Small intestine (tissue), 7 donors: ENCODE measurements around the gene NEMP1. TPM values are rescaled to one million over a fixed set of nuclear protein-coding genes. Genes with fewer than 3 reads are reported as not detected.
"Not testable (repeated sequence)": the region's sequence is repeated elsewhere in the genome, so short reads cannot be mapped to it uniquely, and the experiment has no call there.

ENCODE experiments used
- DNase-seq, 2 donors: peaks; one replicate each; pipeline versions ENCODE4 v3.0.0 to v3.0.0-alpha.2; 2013
- FAIRE-seq: peaks from 2 replicates; lab custom pipeline; 2012; peaks lifted over from hg19 to GRCh38; lab: Jason Lieb, UNC
- H3K27ac ChIP-seq, 3 donors: one replicate each; pipeline ENCODE4 v1.5.1; 2013; ENCODE audit warnings: low read length in 2 of 3, mild to moderate bottlenecking in 2 of 3, control low read depth in 1 of 3, inconsistent platforms in 1 of 3, low read depth in 1 of 3, moderate library complexity in 1 of 3
- H3K27me3 ChIP-seq, 3 donors: one replicate each; pipeline ENCODE4 v1.6.1; 2013; ENCODE audit warnings: low read length in 3 of 3, inconsistent platforms in 1 of 3; ENCODE audit not compliant: control insufficient read depth in 3 of 3, insufficient read depth in 3 of 3
- H3K36me3 ChIP-seq, 3 donors: one replicate each; pipeline ENCODE4 v1.6.1; 2013; ENCODE audit warnings: low read length in 3 of 3, inconsistent platforms in 1 of 3, low read depth in 1 of 3, mild to moderate bottlenecking in 1 of 3, moderate library complexity in 1 of 3; ENCODE audit not compliant: control insufficient read depth in 3 of 3, insufficient read depth in 2 of 3
- H3K4me1 ChIP-seq, 3 donors: one replicate each; pipeline ENCODE4 v1.6.1; 2013; ENCODE audit warnings: low read length in 2 of 3, inconsistent platforms in 1 of 3, low read depth in 1 of 3, mild to moderate bottlenecking in 1 of 3, moderate library complexity in 1 of 3; ENCODE audit not compliant: control insufficient read depth in 3 of 3, insufficient read depth in 2 of 3
- H3K4me3 ChIP-seq, 3 donors: one replicate each; pipeline ENCODE4 v1.5.1; 2013; ENCODE audit warnings: low read length in 3 of 3, control low read depth in 1 of 3, inconsistent platforms in 1 of 3, low read depth in 1 of 3, mild to moderate bottlenecking in 1 of 3, moderate library complexity in 1 of 3
- H3K9me3 ChIP-seq, 2 donors: one replicate each; pipeline ENCODE4 v1.6.1; 2013; ENCODE audit warnings: low read depth in 1 of 2, low read length in 1 of 2; ENCODE audit not compliant: control insufficient read depth in 2 of 2, insufficient read depth in 1 of 2
- WGBS, 3 donors: extraction: QIAGEN DNeasy Blood & Tissue Kit; methylation state at CpG; one replicate each; pipeline ENCODE4 v1.1.7; 2013; 5-methylcytosine and 5-hydroxymethylcytosine counted together
- polyA plus RNA-seq, 4 donors: library from polyadenylated mRNA; stranded (reverse) in 3 of 4; unstranded in 1 of 4; fragments of 200-250 nt in 3 of 4; fragments of 120-200 nt in 1 of 4; gene quantifications; one replicate each; pipeline versions ENCODE4 v1.2.1 to v1.2.3, GENCODE V29; 2013
- donor health status: healthy with polysubstance abuse.
- donor health status: control.
- donor health status: control.
- donor health status: Bipolar disorder and iron deficiency.
- donor health status: healthy.

Gene NEMP1
- polyA plus RNA-seq, 4 donors = 0.45 to 11.6 (median 2.1) TPM

DNA sequence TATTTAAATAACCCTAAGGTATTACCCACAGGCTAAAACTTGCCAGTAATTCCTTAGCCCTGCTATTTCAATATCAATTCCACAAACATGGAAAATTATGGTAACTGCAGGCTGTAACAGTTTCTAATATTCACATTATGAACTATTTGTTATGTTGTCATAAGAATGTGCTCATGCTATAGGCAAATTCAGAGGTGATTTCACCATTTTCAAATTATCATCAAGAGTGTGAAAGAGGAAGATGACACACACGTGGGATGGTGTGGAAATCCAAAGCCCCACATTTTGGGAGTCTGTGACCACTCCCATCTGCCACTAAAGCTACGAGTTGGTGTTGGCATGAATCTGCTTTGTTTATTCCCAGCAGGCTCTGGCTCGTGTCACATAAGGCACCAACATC is 22.8 kb downstream of the NEMP1 start:
- Histone ChIP-seq H3K4me1 (peaks cover 4 to 37% (median 9%) of the 10 kb centered on the region in 3 donors), H3K9me3 (no peaks in the 10 kb centered on the region), H3K27ac (no peak overlapping the region), H3K36me3 (peaks cover 0 to 6% (median 3%) of the 10 kb centered on the region in 3 donors), H3K4me3 (no peak overlapping the region), H3K27me3 (no peaks in the 10 kb centered on the region)
- FAIRE-seq (no peak), DNase-seq (no peak)
- 65 to 81% (median 79%) methylated on average over 3 of the region's 3 CpGs for WGBS, 3 donors

DNA sequence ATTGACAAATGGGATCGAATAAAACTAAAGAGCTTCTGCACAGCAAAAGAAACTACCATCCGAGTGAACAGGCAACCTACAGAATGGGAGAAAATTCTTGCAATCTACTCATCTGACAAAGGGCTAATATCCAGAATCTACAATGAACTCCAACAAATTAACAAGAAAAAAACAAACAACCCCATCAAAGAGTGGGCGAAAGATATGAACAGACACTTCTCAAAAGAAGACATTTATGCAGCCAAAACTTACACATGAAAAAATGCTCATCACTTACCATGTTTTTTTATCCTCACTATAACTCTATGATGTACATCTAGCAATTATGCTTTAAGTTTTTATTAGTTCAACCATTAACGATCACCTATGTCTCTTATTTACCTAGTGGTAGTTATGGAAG is 24.7 kb downstream of the NEMP1 start:
- not testable (repeated sequence) for H3K9me3 ChIP-seq, FAIRE-seq, H3K27me3 ChIP-seq, H3K36me3 ChIP-seq, H3K4me3 ChIP-seq, H3K27ac ChIP-seq, DNase-seq
- WGBS, 3 donors = 92 to 98% (median 94%) methylated on average over 4 of the region's 4 CpGs
- H3K4me1 ChIP-seq = peaks cover 4 to 26% (median 6%) of the 10 kb centered on the region in 3 donors

DNA sequence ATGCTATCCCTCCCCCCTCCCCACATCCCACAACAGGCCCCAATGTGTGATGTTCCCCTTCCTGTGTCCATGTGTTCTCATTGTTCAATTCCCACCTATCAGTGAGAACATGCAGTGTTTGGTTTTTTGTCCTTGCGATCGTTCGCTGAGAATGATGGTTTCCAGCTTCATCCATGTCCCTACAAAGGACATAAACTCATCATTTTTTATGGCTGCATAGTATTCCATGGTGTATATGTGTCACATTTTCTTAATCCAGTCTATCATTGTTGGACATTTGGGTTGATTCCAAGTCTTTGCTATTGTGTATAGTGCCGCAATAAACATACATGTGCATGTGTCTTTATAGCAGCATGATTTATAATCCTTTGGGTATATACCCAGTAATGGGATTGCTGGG is 25.4 kb downstream of the NEMP1 start:
- H3K27me3 ChIP-seq, DNase-seq, H3K9me3 ChIP-seq, FAIRE-seq, H3K36me3 ChIP-seq, H3K27ac ChIP-seq, H3K4me3 ChIP-seq: not testable (repeated sequence)
- peaks cover 4 to 25% (median 4%) of the 10 kb centered on the region in 3 donors for H3K4me1 ChIP-seq
- 96 to 99% (median 98%) methylated on average over 4 of the region's 4 CpGs for WGBS, 3 donors

DNA sequence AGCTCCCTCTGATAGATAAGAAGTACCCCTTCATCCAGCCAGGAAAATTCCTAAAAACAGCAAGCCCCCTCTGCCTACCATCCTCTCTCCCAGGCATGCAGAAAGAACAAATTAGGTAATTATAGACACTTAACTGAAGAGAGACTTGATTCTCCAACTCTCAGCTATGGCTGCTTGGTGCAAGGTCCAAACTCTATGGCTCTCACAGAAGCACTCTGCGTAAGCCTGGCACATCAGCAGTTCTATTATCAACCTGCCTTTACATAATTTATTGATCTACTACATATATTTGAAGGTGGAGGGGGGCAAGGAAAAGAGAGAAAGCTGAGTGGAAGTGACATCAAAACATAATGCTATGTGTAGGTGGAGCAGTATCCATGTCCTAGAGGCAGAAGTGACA is 27.6 kb downstream of the NEMP1 start:
- Histone ChIP-seq H3K4me3 (peak overlapping the region in 2 of 3 donors; percentile 66 to 69), H3K9me3 (no peaks in the 10 kb centered on the region), H3K27ac (peak overlapping the region; percentile 48 to 88 (median 80)), H3K36me3 (peaks cover 0 to 26% (median 0%) of the 10 kb centered on the region in 3 donors), H3K4me1 (peaks cover 0 to 40% (median 8%) of the 10 kb centered on the region in 3 donors), H3K27me3 (no peaks in the 10 kb centered on the region)
- DNase-seq = peak; percentile 63 to 79
- no peak for FAIRE-seq
- WGBS, 3 donors = 26 to 68% (median 53%) methylated on average over 1 of the region's 1 CpG

DNA sequence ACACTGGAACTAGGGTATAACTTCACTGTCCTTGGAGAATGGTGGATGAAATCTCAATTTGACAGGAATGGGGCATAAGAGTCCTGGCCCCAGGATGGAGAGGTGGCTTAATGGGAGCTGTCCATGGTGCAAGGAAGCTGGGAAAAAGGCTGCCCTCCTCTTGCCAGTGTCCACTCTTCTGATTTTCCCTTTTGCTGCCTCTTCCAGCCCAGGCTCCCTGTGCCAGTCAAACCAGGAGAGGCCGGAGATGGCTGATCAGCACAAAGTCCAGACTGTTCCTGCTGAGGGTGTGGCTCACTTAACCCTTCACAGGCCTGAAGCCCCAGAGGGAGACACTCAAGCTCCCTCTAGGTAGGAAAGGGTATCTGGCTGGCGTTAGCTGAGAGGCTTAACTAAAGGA is 28.7 kb downstream of the NEMP1 start, which contains the start of gene MYO1A:
TSS of gene MYO1A (minus strand) at position 240 of the 400 bp plus-strand sequence. CDS start 1,806 bp downstream, outside the sequence.
- H3K4me1 ChIP-seq = peaks cover 3 to 44% (median 8%) of the 10 kb centered on the region in 3 donors
- H3K27ac ChIP-seq = peak within 1 kb of the TSS; percentile 78 to 88 (median 80)
- no peaks in the 10 kb centered on the region for H3K27me3 ChIP-seq
- H3K4me3 ChIP-seq = peak within 1 kb of the TSS; percentile 3 to 69 (median 66)
- WGBS, 3 donors = 16 to 44% (median 38%) methylated on average over 2 of the region's 2 CpGs
- DNase-seq (peak; percentile 88 to 94), FAIRE-seq (no peak)
- peaks cover 0 to 30% (median 0%) of the 10 kb centered on the region in 3 donors for H3K36me3 ChIP-seq
- no peaks in the 10 kb centered on the region for H3K9me3 ChIP-seq

DNA sequence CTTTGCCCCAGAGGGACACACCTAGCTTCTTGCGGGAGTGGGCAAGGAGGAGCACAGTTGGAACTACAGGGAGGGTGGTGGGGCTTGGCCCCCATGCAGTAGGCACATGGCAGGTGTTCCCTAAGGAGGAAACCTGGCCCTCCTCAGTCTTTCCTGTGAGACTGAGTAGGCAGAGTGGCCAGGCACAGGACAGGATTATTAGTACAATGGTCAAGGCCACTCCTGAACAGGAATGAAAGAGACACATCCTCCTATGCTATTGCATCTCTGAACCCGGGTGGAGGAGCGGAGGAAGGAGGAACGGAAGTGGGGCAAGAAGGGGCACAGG is 29.5 kb downstream of the NEMP1 start:
- peaks cover 0 to 38% (median 0%) of the 10 kb centered on the region in 3 donors for H3K36me3 ChIP-seq
- H3K4me3 ChIP-seq = peak overlapping the region; percentile 3 to 69 (median 66)
- peaks cover 3 to 44% (median 8%) of the 10 kb centered on the region in 3 donors for H3K4me1 ChIP-seq
- FAIRE-seq = no peak
- H3K27me3 ChIP-seq = no peaks in the 10 kb centered on the region
- peak overlapping the region; percentile 78 to 88 (median 80) for H3K27ac ChIP-seq
- 12 to 64% (median 40%) methylated on average over 4 of the region's 4 CpGs for WGBS, 3 donors
- no peaks in the 10 kb centered on the region for H3K9me3 ChIP-seq
- peak; percentile 82 to 91 for DNase-seq

DNA sequence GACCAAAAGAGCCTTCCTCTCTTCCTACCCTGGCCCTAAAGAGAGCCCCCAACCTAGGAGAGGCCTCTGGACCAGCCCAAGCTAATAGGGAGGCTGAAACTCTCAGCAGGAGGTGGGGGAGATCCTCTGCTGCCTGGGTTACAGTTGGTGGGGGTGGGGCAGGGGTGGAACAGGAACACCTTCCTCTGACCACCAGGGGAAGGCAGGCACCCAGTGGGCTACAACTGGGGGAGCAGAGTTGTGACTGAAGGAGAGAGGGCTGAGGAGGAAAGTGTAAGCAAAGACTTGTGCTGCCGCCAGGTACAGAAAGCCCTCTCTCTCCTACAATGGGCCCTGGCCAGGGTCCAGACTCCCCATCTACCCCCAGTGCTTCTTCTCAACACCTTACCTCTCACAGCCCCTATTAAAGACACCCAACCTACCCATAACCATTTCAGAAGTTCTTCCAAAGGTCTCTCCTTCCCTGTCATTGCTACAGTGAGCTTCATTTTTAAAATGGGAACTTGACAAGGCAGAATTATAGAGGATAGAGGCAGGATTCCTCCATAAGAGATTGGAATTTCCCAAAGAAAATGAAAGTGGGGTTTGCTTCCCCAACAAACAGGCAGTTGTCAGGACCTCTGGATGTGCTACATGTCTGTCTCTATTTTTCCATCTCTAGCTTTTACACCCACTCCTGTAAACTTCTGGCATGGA is 30.0 kb downstream of the NEMP1 start:
- H3K4me1 ChIP-seq = peaks cover 3 to 44% (median 8%) of the 10 kb centered on the region in 3 donors
- no peak for DNase-seq
- 0 to 69% (median 29%) methylated on average over 1 of the region's 1 CpG for WGBS, 3 donors
- peak overlapping the region; percentile 78 to 88 (median 80) for H3K27ac ChIP-seq
- no peaks in the 10 kb centered on the region for H3K9me3 ChIP-seq
- FAIRE-seq = no peak
- H3K4me3 ChIP-seq = peak overlapping the region in 2 of 3 donors; percentile 66 to 69
- H3K36me3 ChIP-seq = peaks cover 0 to 44% (median 3%) of the 10 kb centered on the region in 3 donors
- H3K27me3 ChIP-seq = no peaks in the 10 kb centered on the region

DNA sequence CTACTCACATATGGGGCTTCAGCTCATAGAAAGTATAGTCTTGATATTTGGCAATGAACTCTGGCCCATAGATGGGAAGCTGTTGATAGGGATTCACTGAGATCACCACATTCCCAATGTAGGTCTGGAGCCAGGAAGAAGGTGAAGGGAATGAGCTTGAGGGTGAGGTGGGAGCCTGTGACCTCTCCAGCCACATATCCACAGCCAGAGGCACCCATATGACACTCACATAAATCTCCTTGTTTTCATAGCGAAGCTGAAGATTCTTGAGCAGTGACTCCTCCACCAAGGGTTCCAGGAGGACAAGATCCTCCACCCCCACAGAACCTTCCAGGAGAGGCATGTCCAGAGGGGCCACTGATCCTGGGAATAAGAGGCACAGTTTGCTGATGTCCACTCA is 30.6 kb downstream of the NEMP1 start:
- Histone ChIP-seq H3K4me3 (peak overlapping the region in 2 of 3 donors; percentile 66 to 69), H3K9me3 (no peaks in the 10 kb centered on the region), H3K36me3 (peaks cover 0 to 49% (median 8%) of the 10 kb centered on the region in 3 donors), H3K4me1 (peaks cover 3 to 44% (median 8%) of the 10 kb centered on the region in 3 donors), H3K27me3 (no peaks in the 10 kb centered on the region), H3K27ac (peak overlapping the region in 1 of 3 donors; percentile 88)
- no peak for DNase-seq
- WGBS, 3 donors = 69 to 85% (median 75%) methylated on average over 1 of the region's 1 CpG
- FAIRE-seq = no peak
